ENCODE results near the gene DAB1.

Gene DAB1

DNA sequence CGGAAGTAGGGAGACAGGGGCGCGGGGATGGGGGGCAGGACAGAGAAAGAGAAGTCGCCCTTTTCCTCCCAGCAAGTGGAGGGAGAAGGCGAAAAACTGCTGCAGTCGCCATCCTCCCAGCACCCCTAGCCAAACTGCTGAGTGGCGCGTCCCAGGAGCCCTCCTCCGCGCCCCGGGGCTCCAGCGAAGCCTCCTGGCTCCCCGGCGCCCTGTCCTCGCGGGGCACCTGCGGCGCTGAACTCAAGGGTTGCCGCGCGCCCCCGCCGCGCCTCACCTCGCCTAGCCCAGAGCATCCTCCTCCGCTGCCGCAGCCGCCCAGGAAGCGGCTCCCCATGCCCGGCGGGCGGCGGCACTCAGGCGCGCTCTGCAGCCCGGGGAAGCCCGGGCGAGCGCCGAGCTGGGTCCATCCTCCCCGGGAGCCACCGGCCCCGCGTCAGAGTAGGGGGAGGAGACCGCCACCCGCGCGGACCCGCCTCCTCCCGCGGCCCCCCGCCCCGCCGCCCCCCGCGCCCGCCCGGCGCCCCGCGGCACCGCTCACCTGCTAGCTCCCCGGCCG lies at the start of gene DAB1:
TSS of gene DAB1 (minus strand) at position 405 of the 556 bp plus-strand sequence. CDS start 133,030 bp downstream, outside the sequence.
- DNase-seq (ENCODE audit: low read depth) = no peak
- H3K4me3 ChIP-seq (ENCODE audit: low read depth, low read length) = no peak within 1 kb of the TSS
- TF ChIP-seq, protein P1, sequence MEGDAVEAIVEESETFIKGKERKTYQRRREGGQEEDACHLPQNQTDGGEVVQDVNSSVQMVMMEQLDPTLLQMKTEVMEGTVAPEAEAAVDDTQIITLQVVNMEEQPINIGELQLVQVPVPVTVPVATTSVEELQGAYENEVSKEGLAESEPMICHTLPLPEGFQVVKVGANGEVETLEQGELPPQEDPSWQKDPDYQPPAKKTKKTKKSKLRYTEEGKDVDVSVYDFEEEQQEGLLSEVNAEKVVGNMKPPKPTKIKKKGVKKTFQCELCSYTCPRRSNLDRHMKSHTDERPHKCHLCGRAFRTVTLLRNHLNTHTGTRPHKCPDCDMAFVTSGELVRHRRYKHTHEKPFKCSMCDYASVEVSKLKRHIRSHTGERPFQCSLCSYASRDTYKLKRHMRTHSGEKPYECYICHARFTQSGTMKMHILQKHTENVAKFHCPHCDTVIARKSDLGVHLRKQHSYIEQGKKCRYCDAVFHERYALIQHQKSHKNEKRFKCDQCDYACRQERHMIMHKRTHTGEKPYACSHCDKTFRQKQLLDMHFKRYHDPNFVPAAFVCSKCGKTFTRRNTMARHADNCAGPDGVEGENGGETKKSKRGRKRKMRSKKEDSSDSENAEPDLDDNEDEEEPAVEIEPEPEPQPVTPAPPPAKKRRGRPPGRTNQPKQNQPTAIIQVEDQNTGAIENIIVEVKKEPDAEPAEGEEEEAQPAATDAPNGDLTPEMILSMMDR (IDR thresholded peaks at IDR 0.05; ENCODE audit: control insufficient read depth, extremely low read depth, insufficient read depth) = no peak

DNA sequence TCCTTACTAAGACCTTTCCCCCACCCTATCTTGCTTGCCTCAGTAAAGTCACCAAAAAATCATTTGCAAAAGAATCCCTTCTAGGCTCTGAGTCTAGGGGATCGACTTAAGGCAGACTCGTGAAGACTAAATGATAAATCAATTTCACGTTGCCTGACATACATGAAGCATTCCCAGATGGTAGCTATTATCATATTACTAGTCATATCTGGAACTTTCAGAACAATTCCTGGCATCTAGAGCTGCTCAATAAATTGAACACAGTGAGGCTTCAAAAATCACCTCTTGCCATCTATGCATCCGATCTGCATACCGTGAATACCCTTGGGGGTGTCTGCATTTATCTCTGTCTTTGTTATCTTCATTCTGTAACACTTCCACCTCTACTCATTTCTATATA lies 49.6 kb upstream of the DAB1 start:
- no peak overlapping the region for H3K4me3 ChIP-seq (ENCODE audit: low read depth, low read length)
- no peak for DNase-seq (ENCODE audit: low read depth)
- TF ChIP-seq, protein P1 (IDR thresholded peaks at IDR 0.05; ENCODE audit: control insufficient read depth, extremely low read depth, insufficient read depth) = no peak

DNA sequence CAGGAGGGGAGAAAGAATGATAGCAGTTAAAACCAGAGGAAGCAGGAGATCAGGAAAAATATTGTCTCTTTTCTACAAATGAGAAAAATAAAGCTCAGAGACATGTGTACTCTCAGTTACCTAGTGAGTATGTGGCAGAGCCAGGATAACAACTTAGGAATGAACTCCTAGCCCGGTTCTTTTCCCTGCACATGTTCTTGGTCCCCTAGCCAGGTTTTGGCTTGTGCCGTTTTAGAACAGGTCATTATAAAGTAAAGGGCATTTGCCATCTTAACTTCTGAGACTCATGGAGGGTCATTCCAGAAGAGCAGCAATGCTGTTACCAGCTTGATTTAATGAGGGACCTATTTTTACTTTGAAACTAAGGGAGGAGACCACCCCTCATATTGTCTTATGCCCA lies 48.1 kb upstream of the DAB1 start:
- TF ChIP-seq, protein P1 (IDR thresholded peaks at IDR 0.05; ENCODE audit: control insufficient read depth, extremely low read depth, insufficient read depth) = no peak

DNA sequence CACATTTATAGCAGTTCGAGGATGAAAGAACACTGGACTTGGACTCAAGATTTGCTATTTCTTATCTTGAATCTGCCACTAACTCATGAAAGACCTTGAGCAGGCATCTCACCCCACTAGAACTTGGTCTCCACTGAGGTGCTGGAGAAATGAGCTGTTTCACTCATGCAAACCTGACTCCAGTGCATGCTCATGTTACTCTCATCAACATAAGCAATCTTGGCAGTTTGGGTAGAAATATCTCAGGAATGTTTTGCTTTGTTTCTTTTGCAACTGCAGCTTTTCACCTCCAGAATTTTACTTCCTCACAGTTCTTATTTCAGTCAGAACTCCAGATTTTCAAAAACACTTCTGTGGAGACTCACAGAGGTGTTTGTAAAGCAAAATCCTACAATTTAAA lies 46.2 kb upstream of the DAB1 start:
- H3K4me3 ChIP-seq (ENCODE audit: low read depth, low read length) = no peak overlapping the region
- TF ChIP-seq, protein P1 (IDR thresholded peaks at IDR 0.05; ENCODE audit: control insufficient read depth, extremely low read depth, insufficient read depth) = no peak
- DNase-seq (ENCODE audit: low read depth) = no peak

More for the DNA sequence above, 48.1 kb upstream of the DAB1 start:
- no peak overlapping the region for H3K4me3 ChIP-seq (ENCODE audit: low read depth, low read length)
- no peak for DNase-seq (ENCODE audit: low read depth)

DNA sequence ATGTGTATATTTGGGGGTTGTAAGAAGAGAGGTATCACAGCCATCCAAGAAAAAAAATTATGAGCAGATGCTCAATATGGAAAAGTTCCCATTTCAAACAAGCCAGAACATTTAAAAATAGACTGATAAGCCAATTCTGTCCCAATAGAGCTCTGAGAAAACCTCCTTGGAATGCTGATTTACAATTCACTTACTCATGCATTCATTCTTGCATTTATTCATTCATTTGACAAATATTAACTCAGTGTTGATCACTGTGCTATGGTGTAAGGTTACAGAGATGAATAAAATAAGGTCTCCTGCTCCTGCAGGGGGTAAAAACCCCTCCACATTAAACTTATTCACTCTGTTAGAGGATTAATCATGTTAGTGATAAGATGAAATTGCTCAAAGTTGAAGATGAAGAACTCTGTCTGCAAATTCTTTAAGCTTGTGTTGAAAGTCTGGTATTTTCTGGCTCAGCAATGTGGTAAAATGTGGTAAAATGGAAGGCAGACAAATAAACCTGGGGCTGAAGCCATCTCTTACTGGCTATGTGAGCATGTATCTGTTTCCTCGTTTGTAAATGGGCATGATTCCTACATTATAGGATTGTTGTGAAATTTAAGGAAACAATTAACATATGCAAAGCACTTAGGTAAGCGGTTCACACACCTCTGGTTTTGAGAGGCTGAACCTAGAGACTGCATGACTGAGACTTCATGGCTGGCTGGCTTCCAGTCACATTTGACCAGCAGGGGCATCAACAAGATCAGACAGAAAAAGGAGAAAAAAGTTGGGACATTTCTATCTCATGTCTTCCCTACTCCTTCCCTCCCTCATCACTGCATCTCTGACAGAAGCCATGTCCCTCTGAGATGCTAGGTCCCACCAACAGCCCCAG lies 45.0 kb upstream of the DAB1 start:
- TF ChIP-seq, protein P1 (IDR thresholded peaks at IDR 0.05; ENCODE audit: control insufficient read depth, extremely low read depth, insufficient read depth) = no peak
- DNase-seq (ENCODE audit: low read depth) = no peak
- H3K4me3 ChIP-seq (ENCODE audit: low read depth, low read length) = no peak overlapping the region

DNA sequence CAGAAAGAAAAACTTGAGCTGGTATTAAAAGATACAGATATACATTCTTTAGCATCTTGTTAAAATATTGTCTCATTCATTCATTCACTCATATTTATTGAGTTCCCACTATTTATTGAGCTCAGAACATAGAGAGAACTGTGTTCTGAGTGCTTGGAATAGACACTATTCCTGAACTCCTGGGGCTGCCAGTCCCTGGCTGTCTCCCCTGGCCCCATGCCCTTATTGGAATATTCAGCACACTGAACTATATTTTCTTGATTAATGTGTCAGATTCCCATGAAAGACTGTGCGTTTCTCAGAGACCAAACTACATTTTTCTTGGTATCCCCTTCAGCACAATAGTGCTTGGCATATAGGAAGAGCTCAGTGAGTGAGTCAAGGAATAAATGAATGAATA lies 44.0 kb upstream of the DAB1 start:
- H3K4me3 ChIP-seq (ENCODE audit: low read depth, low read length) = no peak overlapping the region
- TF ChIP-seq, protein P1 (IDR thresholded peaks at IDR 0.05; ENCODE audit: control insufficient read depth, extremely low read depth, insufficient read depth) = no peak
- no peak for DNase-seq (ENCODE audit: low read depth)

All from LNCaP clone FGC (cell line).